Thyroid gland (tissue), 4 donors: ENCODE data around the gene GTPBP2. TPM values are rescaled to one million over a fixed set of nuclear protein-coding genes. Genes with fewer than 3 reads are reported as not detected.

Experiments used
- DNase-seq, 2 donors: peaks; one replicate each; pipeline ENCODE4 v3.0.0-alpha.2; 2019
- H3K27ac ChIP-seq, 3 donors: fragments of 200-600 bp; sonication (generic); 1 replicate in 2 of 3; 2 replicates in 1 of 3; pipeline ENCODE4 v1.5.1; 2016 to 2019; ENCODE audit warnings: mild to moderate bottlenecking in 1 of 3, moderate library complexity in 1 of 3
- H3K27me3 ChIP-seq: fragments of 200-600 bp; sonication (generic); one replicate; pipeline ENCODE4 v1.5.1; 2019
- H3K36me3 ChIP-seq, 2 donors: fragments of 200-600 bp; sonication (generic); one replicate each; pipeline ENCODE4 v1.5.1; 2016 to 2019
- H3K4me1 ChIP-seq, 2 donors: fragments of 200-600 bp; sonication (generic); one replicate each; pipeline ENCODE4 v1.5.1; 2017 to 2019
- H3K4me3 ChIP-seq, 3 donors: fragments of 200-600 bp; sonication (generic); replicated peaks in 1 of 3; 1 replicate in 2 of 3; 2 replicates in 1 of 3; pipeline ENCODE4 v1.5.1; 2016; ENCODE audit warnings: mild to moderate bottlenecking in 1 of 3
- H3K9me3 ChIP-seq: fragments of 200-600 bp; sonication (generic); one replicate; pipeline ENCODE4 v1.5.1; 2017
- CTCF ChIP-seq, 6 experiments: fragments of 200-600 bp in 3 of 6; fragments of 450-650 bp in 3 of 6; sonication (generic) in 3 of 6; IDR thresholded peaks; one replicate each; pipeline ENCODE4 v1.5.1; 2016 to 2019; ENCODE audit warnings: antibody characterized with exemption in 6 of 6, mild to moderate bottlenecking in 2 of 6, inconsistent platforms in 1 of 6, moderate library complexity in 1 of 6
- POLR2A ChIP-seq, 2 donors: fragments of 450-650 bp; IDR thresholded peaks; one replicate each; pipeline ENCODE4 v1.6.1; 2017; ENCODE audit warnings: antibody characterized with exemption in 2 of 2, mild to moderate bottlenecking in 2 of 2, moderate library complexity in 1 of 2
- WGBS, 2 donors: methylation state at CpG; one replicate each; pipeline ENCODE4 v1.1.5; 2017; 5-methylcytosine and 5-hydroxymethylcytosine counted together
- intact Hi-C: fragments of 100-400 bp; cut with DNase I; formaldehyde crosslinking; loops from one replicate; pipeline ENCODE4 v1.15.1; 2023
- total RNA-seq, 4 donors: library from RNA; depleted of rRNA; stranded (reverse); fragments of >200 nt; gene quantifications; one replicate each; pipeline ENCODE4 v1.2.3, GENCODE V29; 2016

Gene GTPBP2
- total RNA-seq, 4 donors from 2014 or later = 50.2 to 65.8 (median 58.1) TPM

GRCh38 chr6:43575772-43576551 is 53.1 kb downstream of the GTPBP2 start, which contains the start of the genes POLH and XPO5:
Gene POLH, plus strand, starts transcription at chr6:43576185. Its CDS starts 6,135 bp downstream, at chr6:43582320.
Gene XPO5, minus strand, starts transcription at chr6:43576038. Its CDS starts 174 bp downstream, at chr6:43575864.
- TF ChIP-seq POLR2A (IDR thresholded peaks at IDR 0.05) (peak; percentile 96 to 99), CTCF (IDR thresholded peaks at IDR 0.05) (peak in 3 of 6 experiments; percentile 8 to 31 (median 10))
- peak; percentile 94 to 95 for DNase-seq
- Histone ChIP-seq H3K4me1 (peaks cover 32 to 37% of the 10 kb centered on the region in 2 donors), H3K27me3 (no peaks in the 10 kb centered on the region), H3K27ac (peak within 1 kb of the TSS; percentile 51 to 70 (median 53)), H3K4me3 (peak within 1 kb of the TSS; percentile 70 to 84 (median 76)), H3K36me3 (no peaks in the 10 kb centered on the region), H3K9me3 (no peaks in the 10 kb centered on the region)
- intact Hi-C loops = no loop called here
- WGBS, 2 donors = 1% methylated on average over 21 to 25 of the region's 76 CpGs

- no peak overlapping the region for H3K27ac ChIP-seq
- TF ChIP-seq CTCF (IDR thresholded peaks at IDR 0.05) (no peak), POLR2A (IDR thresholded peaks at IDR 0.05) (no peak)
- intact Hi-C loops = no loop called here
- peak; percentile 27 to 47 for DNase-seq
- no peaks in the 10 kb centered on the region for H3K36me3 ChIP-seq
- H3K9me3 ChIP-seq = no peaks in the 10 kb centered on the region
- no peaks in the 10 kb centered on the region for H3K27me3 ChIP-seq
- H3K4me1 ChIP-seq = peaks cover 38 to 43% of the 10 kb centered on the region in 2 donors
- WGBS, 2 donors = 0 to 1% methylated on average over 36 to 38 of the region's 38 CpGs
- H3K4me3 ChIP-seq = peak overlapping the region; percentile 70 to 84 (median 76)
Measured at GRCh38 chr6:43575105-43575771, 53.8 kb downstream of the GTPBP2 start.

GRCh38 chr6:43572015-43572414 is 57.0 kb downstream of the GTPBP2 start:
- intact Hi-C loops = loop anchor here (5.0 kb wide), 1 partner anchor 50 kb away; no protein-coding TSS in a partner anchor
- H3K36me3 ChIP-seq = peaks cover 4 to 17% of the 10 kb centered on the region in 2 donors

GRCh38 chr6:43570876-43571441 is 58.1 kb downstream of the GTPBP2 start:
- peaks cover 14 to 26% of the 10 kb centered on the region in 2 donors for H3K36me3 ChIP-seq
- peak overlapping the region; percentile 62 to 87 (median 64) for H3K27ac ChIP-seq
- H3K4me1 ChIP-seq = peaks cover 18 to 19% of the 10 kb centered on the region in 2 donors
- intact Hi-C loops = loop anchor here (5.0 kb wide), 1 partner anchor 49 kb away; no protein-coding TSS in a partner anchor
- TF ChIP-seq CTCF (IDR thresholded peaks at IDR 0.05) = no peak
- TF ChIP-seq POLR2A (IDR thresholded peaks at IDR 0.05) = no peak
- no peaks in the 10 kb centered on the region for H3K27me3 ChIP-seq
- DNase-seq = peak in 1 of 2 donors; percentile 15
- no peak overlapping the region for H3K4me3 ChIP-seq
- 56 to 58% methylated on average over 5 of the region's 5 CpGs for WGBS, 2 donors
- H3K9me3 ChIP-seq = no peaks in the 10 kb centered on the region

More at GRCh38 chr6:43572015-43572414, 57.0 kb downstream of the GTPBP2 start:
- peaks cover 22 to 24% of the 10 kb centered on the region in 2 donors for H3K4me1 ChIP-seq
- peak overlapping the region in 2 of 3 donors; percentile 33 to 62 for H3K27ac ChIP-seq
- TF ChIP-seq POLR2A (IDR thresholded peaks at IDR 0.05) = no peak
- no peak for DNase-seq
- 92 to 99% methylated on average over 4 of the region's 4 CpGs for WGBS, 2 donors
- H3K9me3 ChIP-seq = no peaks in the 10 kb centered on the region
- no peak overlapping the region for H3K4me3 ChIP-seq
- no peaks in the 10 kb centered on the region for H3K27me3 ChIP-seq

Other genes starting within 250 kb of the GTPBP2 start
- 10 to 100 TPM; 10.5 to 24.3 (median 19.3) TPM for gene ABCC10, start 201.7 kb downstream of the GTPBP2 start, total RNA-seq
- gene DLK2, start 173.7 kb downstream of the GTPBP2 start, total RNA-seq = 1 to 10 TPM in 2 of 4 donors, under 1 TPM in 1, not detected in 1; 0.89 to 1.3 (median 1.3) TPM
- gene TJAP1, start 151.7 kb downstream of the GTPBP2 start, total RNA-seq = 10 to 100 TPM; 23.2 to 42.4 (median 34.4) TPM
- gene LRRC73, start 118.9 kb downstream of the GTPBP2 start, total RNA-seq = 1 to 10 TPM in 3 of 4 donors, under 1 TPM in 1; 0.67 to 2.0 (median 1.6) TPM
- gene YIPF3, start 112.3 kb downstream of the GTPBP2 start, total RNA-seq = 100 to 1,000 TPM; 126 to 145 (median 128) TPM
- gene POLR1C, start 112.2 kb downstream of the GTPBP2 start, total RNA-seq = 10 to 100 TPM; 27.6 to 41.9 (median 38.2) TPM
- gene XPO5, start 53.2 kb downstream of the GTPBP2 start, total RNA-seq = 10 to 100 TPM; 22.2 to 58.6 (median 32.9) TPM
- 10 to 100 TPM; 14.8 to 19.5 (median 15.2) TPM for gene POLH, start 53.1 kb downstream of the GTPBP2 start, total RNA-seq
- 10 to 100 TPM; 15.9 to 54.8 (median 20.4) TPM for gene MAD2L1BP, start 6.6 kb upstream of the GTPBP2 start, total RNA-seq
- under 1 TPM in 1 of 4 donors, not detected in 3; 0.13 TPM for gene RSPH9, start 15.8 kb upstream of the GTPBP2 start, total RNA-seq
- gene MRPS18A, start 58.5 kb upstream of the GTPBP2 start, total RNA-seq = 10 to 100 TPM; 26.3 to 61.1 (median 45.1) TPM
- 1,000 to 10,000 TPM in 1 of 4 donors, 100 to 1,000 TPM in 3; 510 to 1,437 (median 630) TPM for gene VEGFA, start 140.9 kb upstream of the GTPBP2 start, total RNA-seq